HG03139 (cell line): ENCODE results near the gene CEP104.
"Not testable (repeated sequence)": the region's sequence is repeated elsewhere in the genome, so short reads cannot be mapped to it uniquely, and the experiment has no call there.

Source experiments
- ATAC-seq: cut with Tn5 transposase; IDR thresholded peaks from one replicate; pipeline ENCODE4 v1.9.1; 2021; ENCODE audit not compliant: unreplicated experiment

The CEP104 gene

GRCh38 chr1:3828391-3828790, 28.6 kb downstream of the CEP104 start:
- ATAC-seq = no peak

GRCh38 chr1:3827813-3828307, 29.2 kb downstream of the CEP104 start:
- no peak for ATAC-seq

- ATAC-seq = no peak
Observed at GRCh38 chr1:3825356-3825755, 31.7 kb downstream of the CEP104 start.

- ATAC-seq = no peak
Observed at GRCh38 chr1:3824650-3825049, 32.4 kb downstream of the CEP104 start.

- no peak for ATAC-seq
Observed at GRCh38 chr1:3822421-3822820, 34.6 kb downstream of the CEP104 start.

GRCh38 chr1:3821908-3822307, 35.1 kb downstream of the CEP104 start:
- ATAC-seq = no peak

- ATAC-seq = no peak
Observed at GRCh38 chr1:3821447-3821846, 35.6 kb downstream of the CEP104 start.

GRCh38 chr1:3821004-3821403, 36.0 kb downstream of the CEP104 start:
- no peak for ATAC-seq

GRCh38 chr1:3820316-3820715, 36.7 kb downstream of the CEP104 start:
- ATAC-seq = no peak

GRCh38 chr1:3819771-3820200, 37.2 kb downstream of the CEP104 start:
- ATAC-seq = no peak

- no peak for ATAC-seq
Observed at GRCh38 chr1:3817821-3818597, 39.0 kb downstream of the CEP104 start.

- no peak for ATAC-seq
Observed at GRCh38 chr1:3817138-3817740, 39.8 kb downstream of the CEP104 start.

- ATAC-seq = no peak
Observed at GRCh38 chr1:3816331-3817137, 40.5 kb downstream of the CEP104 start.

GRCh38 chr1:3814771-3815561, 42.0 kb downstream of the CEP104 start:
- no peak for ATAC-seq

GRCh38 chr1:3814065-3814464, 42.9 kb downstream of the CEP104 start:
- no peak for ATAC-seq

- ATAC-seq = no peak
Observed at GRCh38 chr1:3811595-3811911, 45.5 kb downstream of the CEP104 start.

GRCh38 chr1:3810149-3810761, 46.8 kb downstream of the CEP104 start:
- not testable (repeated sequence) for ATAC-seq

GRCh38 chr1:3809680-3810079, 47.3 kb downstream of the CEP104 start:
- no peak for ATAC-seq

- no peak for ATAC-seq
Observed at GRCh38 chr1:3807769-3808168, 49.2 kb downstream of the CEP104 start.

GRCh38 chr1:3805038-3805437, 52.0 kb downstream of the CEP104 start:
- ATAC-seq = no peak

GRCh38 chr1:3804627-3804944, 52.4 kb downstream of the CEP104 start:
- not testable (repeated sequence) for ATAC-seq
